ENCODE results near the gene NSUN5.
"Not testable (repeated sequence)": the region's sequence is repeated elsewhere in the genome, so short reads cannot be mapped to it uniquely, and the experiment has no call there.

NSUN5 gene

DNA sequence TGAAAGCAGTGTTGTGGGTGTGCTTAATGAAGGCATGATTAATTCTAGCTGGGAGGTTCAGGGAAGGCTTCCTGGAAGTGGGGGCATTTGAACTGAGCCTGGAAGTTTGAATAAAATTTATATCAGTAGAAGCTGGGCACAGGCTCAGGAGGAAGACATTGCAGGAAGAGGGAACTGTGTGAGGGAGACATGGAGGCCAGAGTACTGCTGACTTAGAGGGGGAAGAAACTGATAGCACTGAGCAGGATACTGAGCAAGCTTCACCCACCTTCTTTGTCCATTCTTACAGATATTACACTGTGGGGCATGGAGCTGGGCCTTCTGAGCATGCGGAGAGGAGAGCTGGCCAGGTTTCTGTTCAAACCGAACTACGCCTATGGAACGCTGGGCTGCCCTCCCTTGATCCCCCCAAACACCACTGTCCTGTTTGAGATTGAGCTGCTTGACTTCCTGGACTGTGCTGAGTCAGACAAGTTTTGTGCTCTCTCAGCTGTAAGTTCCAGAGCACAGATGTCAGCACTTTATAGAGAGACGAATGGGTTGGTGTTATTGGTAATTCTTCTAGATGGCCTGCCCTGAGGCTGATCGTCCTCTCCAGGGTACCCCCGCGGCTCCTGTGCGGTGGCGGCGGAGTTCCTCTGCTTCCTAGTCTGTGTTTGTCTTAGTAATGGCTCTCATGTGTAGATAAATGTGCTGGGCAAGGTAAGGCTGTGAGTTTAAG is 21.4 kb upstream of the NSUN5 start:
- TF ChIP-seq PAX5 (IDR thresholded peaks at IDR 0.05; ENCODE audit: insufficient read depth, low read length, severe bottlenecking) (no peak), TAF1 (IDR thresholded peaks at IDR 0.05; ENCODE audit: low read depth, low read length) (no peak), SPI1 (IDR thresholded peaks at IDR 0.05; ENCODE audit: low read depth, low read length) (no peak), POLR2A (IDR thresholded peaks at IDR 0.05; ENCODE audit: low read depth, low read length) (no peak), POU2F2 (IDR thresholded peaks at IDR 0.05; ENCODE audit: low read depth, low read length) (no peak), POLR2AphosphoS5 (IDR thresholded peaks at IDR 0.05; ENCODE audit: low read depth, low read length) (no peak)
- DNase-seq (ENCODE audit: insufficient read length, low spot score) = no peak
- FAIRE-seq = no peak

DNA sequence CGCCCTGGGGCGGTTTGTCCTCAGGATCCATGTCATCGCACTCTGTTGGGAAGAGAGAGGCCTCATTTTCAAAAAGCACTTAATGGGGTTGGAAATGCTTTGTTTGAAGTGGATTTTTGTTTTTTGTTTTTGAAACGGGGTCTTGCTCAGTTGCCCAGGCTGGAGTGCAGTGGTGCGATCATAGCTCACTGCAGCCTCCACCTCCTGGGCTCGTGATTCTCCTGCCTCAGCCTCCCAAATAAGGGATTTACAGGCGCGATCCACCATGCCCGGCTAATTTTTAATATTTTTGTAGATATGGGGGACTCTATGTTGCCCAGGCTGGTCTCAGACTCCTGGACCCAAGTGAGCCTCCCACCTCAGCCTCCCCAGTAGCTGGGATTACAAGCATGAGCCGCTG is 20.1 kb upstream of the NSUN5 start:
- TF ChIP-seq PAX5 (IDR thresholded peaks at IDR 0.05; ENCODE audit: insufficient read depth, low read length, severe bottlenecking) (no peak), TAF1 (IDR thresholded peaks at IDR 0.05; ENCODE audit: low read depth, low read length) (no peak), POLR2AphosphoS5 (IDR thresholded peaks at IDR 0.05; ENCODE audit: low read depth, low read length) (no peak), POLR2A (IDR thresholded peaks at IDR 0.05; ENCODE audit: low read depth, low read length) (no peak), POU2F2 (IDR thresholded peaks at IDR 0.05; ENCODE audit: low read depth, low read length) (no peak), SPI1 (IDR thresholded peaks at IDR 0.05; ENCODE audit: low read depth, low read length) (no peak)
- no peak for FAIRE-seq
- no peak for DNase-seq (ENCODE audit: insufficient read length, low spot score)

DNA sequence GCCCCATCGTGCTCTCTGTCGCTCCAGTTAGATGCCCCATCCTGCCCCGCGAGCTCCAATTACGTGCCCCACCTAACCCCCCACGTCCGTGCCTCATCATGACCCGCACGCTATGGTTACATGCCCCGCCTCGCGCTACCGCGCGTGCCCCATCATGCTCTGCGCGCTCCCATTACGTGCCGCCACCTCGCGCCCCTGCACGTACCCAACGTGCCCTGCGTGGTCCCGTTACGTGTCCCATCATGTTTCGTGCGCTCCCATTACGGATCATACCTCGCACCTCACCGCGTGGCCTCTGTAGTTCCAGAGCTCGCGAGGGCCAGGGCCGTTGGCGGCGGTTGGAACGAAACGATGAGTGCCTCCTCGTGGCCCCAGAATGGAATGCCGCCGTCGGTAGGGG is 19.3 kb upstream of the NSUN5 start, which contains the start of the genes FKBP6 and TRIM50:
FKBP6 (plus strand) TSS at position 240 of the 400 bp plus-strand sequence. CDS start 268 bp downstream, outside the sequence.
TRIM50 (minus strand) TSS at position 161 of the 400 bp plus-strand sequence. CDS start 3,295 bp downstream, outside the sequence.
- DNase-seq (ENCODE audit: insufficient read length, low spot score); FAIRE-seq: not testable (repeated sequence)

DNA sequence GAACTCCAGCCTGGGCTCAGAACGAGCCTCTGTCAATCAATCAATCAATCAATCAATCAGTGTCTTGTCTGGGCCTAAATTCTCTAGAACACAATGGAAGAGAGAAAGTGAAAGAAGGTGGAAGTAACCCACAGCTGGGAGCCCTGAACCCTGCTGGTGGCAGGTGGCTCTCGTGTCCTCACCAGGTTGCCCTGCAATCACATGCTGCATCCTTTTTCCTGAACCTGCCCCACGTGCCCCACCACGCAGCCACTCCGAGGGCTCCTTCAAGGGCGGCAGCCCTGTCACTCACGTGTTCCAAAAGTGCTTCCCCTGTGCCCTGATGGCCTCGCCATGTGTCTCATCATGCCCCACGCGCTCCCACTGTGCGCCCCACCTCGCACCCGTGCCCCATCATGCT is 18.8 kb upstream of the NSUN5 start:
- DNase-seq (ENCODE audit: insufficient read length, low spot score); FAIRE-seq: not testable (repeated sequence)

DNA sequence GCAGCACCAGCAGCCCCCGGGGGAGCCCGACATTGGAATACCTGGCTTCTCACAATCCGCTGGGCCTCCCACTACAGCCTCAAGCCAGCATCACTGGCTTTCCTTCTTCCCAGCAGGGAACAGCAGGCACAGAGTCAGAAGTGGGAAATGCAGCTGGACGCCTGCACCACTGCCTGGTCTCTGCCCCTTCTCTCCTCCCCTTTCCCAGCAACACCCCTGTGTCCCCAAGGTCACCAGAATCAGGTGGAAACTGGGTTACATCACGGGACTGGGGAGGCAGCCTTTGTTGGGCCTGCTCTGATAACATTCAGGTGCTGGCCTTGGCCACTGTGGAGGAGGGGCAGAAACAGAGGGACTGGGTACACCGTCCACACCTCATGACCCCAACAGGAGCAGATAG is 16.8 kb upstream of the NSUN5 start:
- not testable (repeated sequence) for DNase-seq (ENCODE audit: insufficient read length, low spot score); FAIRE-seq

- DNase-seq (ENCODE audit: insufficient read length, low spot score) = peak; percentile 82
- FAIRE-seq = not testable (repeated sequence)
Measured at GRCh38 chr7:73324081-73324845, 15.6 kb upstream of the NSUN5 start.

GRCh38 chr7:73323434-73324080 is 14.9 kb upstream of the NSUN5 start:
- not testable (repeated sequence) for FAIRE-seq; DNase-seq (ENCODE audit: insufficient read length, low spot score)

- FAIRE-seq; DNase-seq (ENCODE audit: insufficient read length, low spot score): not testable (repeated sequence)
Measured at GRCh38 chr7:73320009-73320408, 11.4 kb upstream of the NSUN5 start.

DNA sequence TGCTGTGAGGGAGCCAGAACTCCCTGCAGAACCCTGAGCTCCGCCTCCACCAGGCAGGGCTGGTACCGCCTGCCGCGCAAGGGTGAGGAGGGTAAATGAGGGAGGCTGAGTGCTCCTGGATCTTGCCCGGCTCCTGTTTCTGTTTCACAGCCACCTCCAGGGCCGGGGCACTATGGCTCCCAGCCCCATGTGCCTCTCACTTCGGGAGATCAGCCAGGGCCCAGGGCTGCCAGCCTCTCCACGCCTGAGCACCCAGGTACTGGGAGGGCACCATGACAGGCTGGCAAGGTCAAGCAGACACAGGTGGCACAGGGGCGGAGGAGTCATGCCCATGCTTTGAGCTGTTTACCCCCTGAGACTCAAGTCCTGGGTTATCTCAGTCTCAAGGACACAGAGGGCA is 10.9 kb upstream of the NSUN5 start:
- not testable (repeated sequence) for DNase-seq (ENCODE audit: insufficient read length, low spot score); FAIRE-seq

DNA sequence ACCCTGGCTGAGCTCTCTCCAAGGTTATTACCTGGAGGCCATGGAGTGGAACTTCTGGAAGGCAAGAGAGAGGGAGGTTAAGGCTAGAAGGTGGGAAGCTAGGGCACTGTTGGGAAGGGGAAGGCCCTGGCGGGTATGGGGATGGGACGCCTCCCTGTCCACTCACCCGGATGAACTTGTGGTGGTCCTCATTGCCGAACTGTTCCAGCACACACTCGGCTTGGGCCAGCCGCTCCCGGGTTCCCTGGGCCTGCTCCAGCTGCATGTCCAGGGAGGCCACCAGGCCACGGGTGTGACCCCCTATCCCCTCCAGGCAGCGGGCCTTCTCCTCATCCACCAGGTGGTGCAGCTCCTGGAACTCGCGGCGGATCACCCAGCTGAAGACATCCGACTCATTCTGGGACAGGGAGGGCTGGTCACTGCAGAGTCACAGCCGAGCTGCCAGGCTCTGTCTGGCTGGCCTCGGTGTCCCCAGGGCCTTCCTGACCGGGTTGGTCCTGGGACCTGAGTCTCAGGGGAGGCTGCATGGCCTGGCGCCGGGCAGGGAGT is 10.1 kb upstream of the NSUN5 start:
- not testable (repeated sequence) for FAIRE-seq; DNase-seq (ENCODE audit: insufficient read length, low spot score)

DNA sequence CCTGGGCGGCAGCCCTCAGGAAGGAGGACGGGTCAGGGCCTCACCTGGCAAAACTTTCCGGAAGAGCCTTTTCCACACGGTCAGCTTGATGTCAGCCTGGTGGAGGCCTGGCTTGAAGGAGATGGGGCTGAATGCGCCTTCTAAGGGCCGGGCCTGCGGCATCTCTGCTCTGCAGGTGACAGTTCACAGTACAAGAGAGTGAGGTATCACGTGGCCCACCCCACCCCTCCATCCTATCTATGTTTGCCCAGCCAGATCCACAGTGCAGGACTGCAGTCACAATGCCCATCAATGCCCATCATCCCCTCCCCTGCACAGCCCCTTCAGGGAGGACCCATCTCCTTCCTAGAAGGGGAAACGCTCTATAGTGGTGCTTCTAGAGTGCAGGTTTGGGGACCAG is 7.9 kb upstream of the NSUN5 start:
- FAIRE-seq (no peak), DNase-seq (ENCODE audit: insufficient read length, low spot score) (no peak)
- TF ChIP-seq POU2F2 (IDR thresholded peaks at IDR 0.05; ENCODE audit: low read depth, low read length) = no peak
- TF ChIP-seq POLR2AphosphoS5 (IDR thresholded peaks at IDR 0.05; ENCODE audit: low read depth, low read length) = no peak
- TF ChIP-seq PAX5 (IDR thresholded peaks at IDR 0.05; ENCODE audit: insufficient read depth, low read length, severe bottlenecking) = no peak
- no peak for TF ChIP-seq POLR2A (IDR thresholded peaks at IDR 0.05; ENCODE audit: low read depth, low read length)
- TF ChIP-seq TAF1 (IDR thresholded peaks at IDR 0.05; ENCODE audit: low read depth, low read length) = no peak
- TF ChIP-seq SPI1 (IDR thresholded peaks at IDR 0.05; ENCODE audit: low read depth, low read length) = no peak

- DNase-seq (ENCODE audit: insufficient read length, low spot score) (no peak), FAIRE-seq (no peak)
- no peak for TF ChIP-seq POLR2AphosphoS5 (IDR thresholded peaks at IDR 0.05; ENCODE audit: low read depth, low read length)
- no peak for TF ChIP-seq TAF1 (IDR thresholded peaks at IDR 0.05; ENCODE audit: low read depth, low read length)
- no peak for TF ChIP-seq POU2F2 (IDR thresholded peaks at IDR 0.05; ENCODE audit: low read depth, low read length)
- no peak for TF ChIP-seq SPI1 (IDR thresholded peaks at IDR 0.05; ENCODE audit: low read depth, low read length)
- TF ChIP-seq PAX5 (IDR thresholded peaks at IDR 0.05; ENCODE audit: insufficient read depth, low read length, severe bottlenecking) = no peak
- TF ChIP-seq POLR2A (IDR thresholded peaks at IDR 0.05; ENCODE audit: low read depth, low read length) = no peak
Measured at GRCh38 chr7:73314271-73314670, 5.6 kb upstream of the NSUN5 start.

Measured in GM12891 (cell line).